ENCODE measurements around the gene ULK1.
A peak's percentile ranks its signal among the peaks of the same experiment; 100 is the strongest.

ULK1 gene

DNA sequence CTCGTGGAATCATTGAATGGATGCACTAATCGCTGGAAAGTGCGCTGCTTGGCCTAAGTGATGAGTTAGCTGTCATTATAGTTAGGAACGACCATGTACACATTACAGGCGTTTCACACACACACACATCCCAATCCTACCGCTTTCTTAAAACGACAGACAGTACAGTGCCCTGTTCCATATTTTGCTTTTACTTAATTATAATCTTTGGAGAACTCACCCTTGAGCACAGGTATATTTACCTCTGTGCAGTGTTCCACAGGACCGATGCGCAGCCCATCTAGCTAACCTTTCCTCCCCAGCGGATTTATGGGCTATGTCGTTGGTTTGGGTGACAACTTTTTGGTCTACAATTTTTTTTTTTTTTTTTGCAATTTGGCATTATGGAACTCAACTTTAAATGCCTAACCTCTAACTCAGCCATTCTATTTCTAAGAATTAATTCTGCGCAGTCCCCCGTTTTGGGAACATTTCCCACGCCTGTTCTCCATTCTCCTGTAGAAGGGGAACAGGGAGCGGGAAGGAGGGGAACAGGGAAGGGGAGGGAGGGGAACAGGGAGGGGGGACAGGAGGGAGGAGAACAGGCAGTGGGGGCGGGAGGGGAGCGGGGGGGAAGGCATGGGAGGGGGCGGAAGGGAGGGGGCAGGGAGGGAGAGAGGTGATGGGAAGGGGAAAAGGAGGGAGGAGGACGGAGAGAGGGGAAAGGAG is 663 bp upstream of the ULK1 start:
- DNase-seq, result no peak

DNA sequence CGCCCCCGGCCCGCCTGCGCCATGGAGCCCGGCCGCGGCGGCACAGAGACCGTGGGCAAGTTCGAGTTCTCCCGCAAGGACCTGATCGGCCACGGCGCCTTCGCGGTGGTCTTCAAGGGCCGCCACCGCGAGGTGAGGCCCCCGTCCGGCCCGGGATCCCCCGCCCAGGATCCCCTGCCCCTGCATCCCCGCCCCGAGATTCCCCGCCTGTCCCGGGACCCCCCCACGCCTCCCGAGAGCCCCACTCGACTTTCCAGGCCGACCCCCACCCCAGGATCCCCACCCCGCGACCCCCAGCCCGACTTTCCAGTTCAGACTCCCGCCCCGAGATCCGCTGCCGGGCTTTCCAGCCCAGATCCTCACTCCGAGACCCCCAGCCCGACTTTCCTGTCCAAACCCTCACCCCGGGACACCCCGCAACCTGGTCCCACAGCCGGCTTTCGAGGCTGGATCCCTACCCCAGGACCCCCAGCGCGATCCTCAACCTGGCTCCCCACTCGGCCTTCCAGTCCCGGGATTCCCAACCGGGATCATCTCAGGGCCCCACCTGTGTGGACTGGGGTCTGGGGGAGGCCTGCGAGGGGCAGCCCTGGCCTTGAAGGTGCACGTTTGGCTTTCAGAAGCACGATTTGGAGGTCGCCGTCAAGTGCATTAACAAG is 688 bp downstream of the ULK1 start:
- no peak for DNase-seq

DNA sequence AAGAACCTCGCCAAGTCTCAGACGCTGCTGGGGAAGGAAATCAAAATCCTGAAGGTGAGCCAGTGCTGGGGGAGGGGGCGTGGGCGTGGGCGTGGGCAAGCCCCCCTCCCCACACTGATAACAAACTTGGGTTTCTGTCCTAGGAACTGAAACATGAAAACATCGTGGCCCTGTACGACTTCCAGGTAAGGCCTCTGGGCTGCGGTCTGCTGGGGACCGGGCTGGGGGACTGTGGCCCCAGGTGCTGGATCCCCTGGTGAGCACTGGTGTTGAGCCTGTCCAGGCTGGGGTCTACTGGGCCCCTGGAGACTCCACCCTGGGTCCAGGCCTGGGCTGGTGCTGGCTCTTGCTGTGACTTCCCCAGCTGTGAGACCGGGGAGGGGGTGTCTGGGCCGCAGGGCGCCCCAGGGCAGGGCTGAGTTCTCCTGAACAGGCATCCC is 1.2 kb downstream of the ULK1 start:
- DNase-seq, result peak; percentile 10 to 18

DNA sequence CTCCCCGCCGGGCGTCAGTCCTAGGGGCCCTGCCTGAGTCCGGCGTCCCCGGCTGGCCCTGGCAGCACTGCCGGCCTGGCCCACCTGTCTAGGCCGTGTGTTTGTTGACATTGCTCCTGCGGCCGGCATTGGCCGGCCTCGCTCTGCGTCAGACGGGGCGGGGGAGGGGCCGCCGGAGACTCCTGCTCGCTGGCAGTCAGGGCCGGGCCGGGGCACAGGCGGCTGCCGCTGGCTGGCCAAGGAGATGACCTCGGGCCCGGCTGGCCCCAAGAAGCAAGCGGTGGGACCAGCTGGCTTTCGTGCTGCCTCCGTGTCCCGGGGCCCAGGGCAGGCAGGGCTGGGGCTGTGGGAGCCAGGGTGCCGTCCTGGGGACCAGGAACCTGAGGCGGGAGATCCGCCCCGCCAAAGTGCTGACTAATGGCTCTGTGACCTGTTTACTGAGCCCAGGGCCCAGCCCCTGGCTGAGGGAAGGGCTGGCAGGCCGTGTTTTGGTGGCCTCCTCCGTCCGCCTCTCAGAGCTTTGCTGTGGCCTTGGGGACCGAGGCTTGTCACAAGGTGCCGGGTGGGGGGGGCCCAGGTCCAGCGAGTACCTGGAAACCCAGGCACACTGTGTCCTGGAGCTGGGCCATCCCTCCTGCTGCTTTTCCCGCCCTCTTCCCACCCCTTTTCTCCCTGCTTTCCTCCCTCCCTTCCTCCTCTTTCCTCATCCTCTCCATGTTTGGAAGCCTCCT is 1.8 kb downstream of the ULK1 start:
- DNase-seq, result peak; percentile 56

DNA sequence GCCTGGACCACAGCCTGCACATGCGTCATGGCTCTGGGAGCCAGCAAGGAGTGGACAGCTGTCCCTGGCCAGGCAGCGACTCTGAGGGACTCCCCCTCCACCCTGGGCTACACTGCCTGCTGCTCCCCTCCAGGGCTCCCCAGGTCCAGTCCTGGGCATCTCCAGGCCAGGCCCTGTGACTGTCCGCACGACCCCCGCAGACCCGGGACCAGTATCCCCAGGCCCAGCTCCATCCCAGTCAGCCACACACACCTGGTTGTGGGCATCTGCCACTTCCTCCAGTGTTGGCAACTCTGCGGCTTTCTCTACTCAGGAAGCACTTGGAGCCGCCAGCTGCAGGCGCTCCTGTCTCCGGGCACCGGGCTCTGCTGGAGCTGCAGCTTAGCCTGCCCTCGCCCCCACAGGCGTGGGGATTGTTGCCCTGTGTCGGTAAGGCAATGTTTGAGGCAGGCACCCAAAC is 2.4 kb downstream of the ULK1 start:
- DNase-seq, result no peak

DNA sequence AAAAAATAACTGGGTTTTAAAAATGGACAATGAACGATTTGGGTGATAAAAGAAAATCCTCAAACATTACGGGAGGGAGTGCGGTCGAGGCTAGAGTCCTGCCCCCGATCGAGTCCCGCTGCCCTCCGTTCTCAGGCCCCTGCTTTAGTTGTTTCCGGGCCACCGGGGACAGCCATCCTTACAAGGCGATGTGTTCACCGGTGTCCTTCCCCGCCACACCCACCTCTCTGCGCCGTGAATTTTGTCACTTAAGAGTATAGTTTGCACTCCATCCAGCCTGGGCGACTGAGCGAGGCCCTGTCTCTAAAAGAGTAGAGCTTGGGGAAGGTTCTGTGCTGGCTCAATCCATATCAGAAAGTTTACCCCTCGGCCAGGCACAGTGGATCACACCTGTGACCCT is 2.9 kb downstream of the ULK1 start:
- no peak for DNase-seq

DNA sequence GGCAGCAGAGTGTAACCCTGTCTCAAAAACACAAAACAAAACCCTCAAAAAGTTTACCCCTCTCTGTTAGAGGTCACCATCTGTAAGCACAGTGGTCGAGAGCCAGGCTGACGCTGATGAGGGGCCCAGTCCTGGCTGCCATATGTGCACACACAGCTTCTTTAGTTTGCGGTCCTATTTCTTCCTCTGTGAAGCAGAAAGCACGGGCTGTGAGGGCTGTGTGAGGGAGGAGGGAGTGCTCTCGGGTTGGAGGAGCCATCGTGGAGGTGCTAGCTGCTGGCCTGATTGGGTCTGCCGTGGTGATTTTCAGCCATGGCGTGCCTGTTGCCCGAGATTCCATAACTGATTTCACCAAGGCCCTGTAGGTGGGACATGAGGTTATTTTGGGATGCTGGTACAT is 3.5 kb downstream of the ULK1 start:
- DNase-seq, result no peak

DNA sequence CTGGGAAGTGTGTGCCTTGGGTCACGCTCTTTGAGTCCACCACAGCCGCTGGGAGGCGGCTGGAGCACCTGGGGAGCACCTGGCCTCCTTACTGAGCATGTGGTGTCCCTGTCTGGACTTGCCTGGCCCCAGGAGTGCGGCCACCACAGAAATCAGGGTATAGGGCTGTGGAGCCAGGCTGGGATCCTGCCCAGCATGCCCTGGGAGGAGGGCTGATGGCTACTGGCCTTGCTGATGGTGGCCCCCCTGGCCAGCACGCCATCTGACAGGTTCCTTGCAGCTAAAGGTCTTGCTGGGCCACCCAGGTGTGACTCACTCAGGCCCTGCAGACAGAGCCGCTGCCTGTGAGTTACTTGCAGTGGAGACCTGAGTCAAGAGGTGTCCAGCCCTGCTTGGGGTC is 6.0 kb downstream of the ULK1 start:
- no peak for DNase-seq

DNA sequence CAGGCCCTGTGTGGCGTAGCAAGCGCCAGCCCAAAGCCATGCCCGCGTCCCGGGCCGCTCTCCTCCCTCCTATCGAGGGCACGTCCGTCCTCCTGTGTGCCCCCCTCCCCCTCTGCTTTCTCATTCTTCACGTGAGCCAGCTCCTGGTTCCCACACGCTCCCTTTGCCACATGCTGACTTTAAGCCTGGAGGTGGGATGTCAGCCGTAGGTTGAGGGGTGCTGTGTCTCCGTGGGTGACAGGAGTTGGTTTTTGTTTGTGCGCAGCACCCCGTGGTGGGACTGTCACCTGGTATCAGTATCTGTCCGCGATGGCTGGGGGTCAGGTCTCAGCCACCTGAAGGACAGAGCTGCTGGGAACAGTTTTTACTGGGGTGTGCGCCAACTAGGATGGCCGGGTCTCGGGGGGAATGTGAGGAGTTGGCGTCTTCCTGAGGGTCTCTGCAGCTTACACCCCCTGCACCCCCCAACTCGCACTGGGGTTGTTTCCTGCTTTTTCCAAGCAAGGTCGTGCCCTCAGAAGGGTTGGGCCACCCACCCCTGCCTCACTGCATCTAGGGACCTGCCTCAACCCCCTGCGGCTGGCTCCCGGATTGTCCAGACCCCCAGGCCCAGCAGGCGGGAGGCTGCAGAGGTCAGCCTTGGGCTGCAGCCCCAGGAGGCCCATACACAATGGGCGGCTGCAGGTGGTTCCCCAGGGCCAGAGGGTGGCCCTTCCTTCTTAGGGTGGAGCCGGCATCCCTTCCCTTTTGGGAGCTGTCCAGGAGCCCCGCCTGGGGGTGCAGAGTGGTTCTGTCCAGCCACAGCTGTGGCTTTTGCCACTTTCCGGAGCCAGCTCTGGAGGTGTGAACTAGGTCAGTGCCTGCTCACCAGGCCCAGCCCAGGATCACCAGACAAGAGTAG is 7.3 kb downstream of the ULK1 start:
- DNase-seq, result no peak

DNA sequence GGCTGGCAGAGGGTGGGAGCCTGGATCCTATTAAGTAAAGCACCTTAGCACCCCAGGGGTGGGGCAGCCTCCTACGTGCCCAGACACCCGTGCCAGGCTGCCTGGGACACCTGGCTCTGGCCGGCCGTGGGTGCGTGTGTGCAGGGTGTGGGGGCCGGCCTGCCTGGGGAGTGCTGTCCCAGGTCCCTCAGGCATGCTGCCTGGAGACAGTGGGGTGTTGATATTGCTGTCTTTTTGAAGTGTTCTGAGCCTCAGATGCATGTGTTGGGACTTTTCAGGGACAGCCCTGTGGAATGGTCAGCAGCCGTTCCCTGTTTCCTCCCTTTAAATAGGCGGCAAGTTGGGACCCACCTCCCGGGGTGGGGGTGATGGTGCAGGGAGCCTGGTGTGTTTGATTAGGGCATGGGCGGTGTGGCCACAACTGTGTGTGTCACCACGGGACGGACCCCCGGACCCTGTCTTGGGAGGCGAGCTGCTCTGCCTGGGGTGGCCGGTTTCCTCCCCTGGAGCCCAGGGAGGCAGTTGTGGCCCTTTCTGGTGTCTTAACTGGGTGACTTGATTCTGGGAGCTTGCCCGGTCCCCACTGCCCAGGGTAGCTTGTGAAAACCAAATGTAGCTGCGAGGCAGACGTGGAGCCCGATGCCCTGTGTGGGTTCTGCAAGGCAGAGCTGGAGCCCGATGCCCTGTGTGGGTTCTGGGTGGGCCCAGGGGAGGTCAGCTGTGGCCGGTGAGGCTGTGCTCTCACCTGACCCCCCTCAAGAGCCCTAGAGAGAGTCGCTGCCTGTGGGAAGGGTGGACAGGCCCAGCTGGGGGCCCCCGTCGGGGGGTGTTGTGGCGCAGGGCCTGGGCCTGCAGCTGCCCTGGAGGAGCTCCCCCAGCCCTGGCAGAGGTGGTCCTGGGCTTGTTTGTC is 8.2 kb downstream of the ULK1 start:
- DNase-seq, result no peak

DNA sequence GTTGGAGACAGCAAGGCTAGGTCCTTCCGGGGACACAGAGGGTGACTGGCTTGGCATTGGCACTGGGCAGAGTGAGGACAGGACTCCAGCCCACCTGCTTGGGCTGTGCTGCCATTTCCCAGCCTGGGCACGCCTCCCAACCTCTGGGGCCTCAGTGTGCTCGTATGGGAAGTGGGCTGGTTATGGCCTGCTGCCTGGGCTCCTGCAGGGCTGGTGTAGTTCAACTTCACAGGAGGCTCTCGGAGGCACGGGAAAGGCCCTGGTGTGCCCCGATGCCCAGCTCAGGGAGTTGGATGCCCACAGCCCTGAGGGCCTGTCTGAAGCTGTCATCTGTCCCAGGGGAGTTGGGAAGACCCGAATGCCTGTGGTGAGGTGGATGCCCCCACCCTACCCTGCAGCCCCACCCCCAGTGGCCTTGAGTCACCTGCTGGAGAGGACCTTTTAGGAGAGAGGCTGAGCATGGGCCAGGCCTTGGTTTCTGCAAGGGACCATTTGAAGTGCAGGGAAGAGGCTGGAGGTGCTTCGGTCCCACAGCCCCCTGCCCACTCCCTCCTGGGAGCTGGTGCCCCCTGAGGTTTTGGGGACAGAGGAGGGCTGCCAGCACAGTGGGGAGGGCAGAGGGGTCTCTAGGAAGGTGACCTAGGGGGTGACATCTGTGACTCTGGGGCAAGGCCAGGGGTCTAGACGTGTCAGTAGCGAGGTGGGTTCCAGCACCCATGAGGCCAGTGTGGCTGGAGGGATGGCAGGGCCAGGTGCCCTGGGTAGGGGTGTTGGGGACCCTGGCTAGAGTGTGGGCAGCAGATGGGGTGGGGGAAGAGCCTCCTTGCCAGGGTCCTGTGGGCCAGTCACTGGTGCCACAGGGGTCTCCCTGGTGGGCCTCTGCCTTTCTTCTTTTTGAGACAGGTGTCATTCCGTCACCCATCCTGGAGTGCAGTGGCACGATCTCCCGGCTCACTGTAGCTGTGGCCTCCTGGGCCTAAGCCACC is 9.1 kb downstream of the ULK1 start:
- no peak for DNase-seq

DNA sequence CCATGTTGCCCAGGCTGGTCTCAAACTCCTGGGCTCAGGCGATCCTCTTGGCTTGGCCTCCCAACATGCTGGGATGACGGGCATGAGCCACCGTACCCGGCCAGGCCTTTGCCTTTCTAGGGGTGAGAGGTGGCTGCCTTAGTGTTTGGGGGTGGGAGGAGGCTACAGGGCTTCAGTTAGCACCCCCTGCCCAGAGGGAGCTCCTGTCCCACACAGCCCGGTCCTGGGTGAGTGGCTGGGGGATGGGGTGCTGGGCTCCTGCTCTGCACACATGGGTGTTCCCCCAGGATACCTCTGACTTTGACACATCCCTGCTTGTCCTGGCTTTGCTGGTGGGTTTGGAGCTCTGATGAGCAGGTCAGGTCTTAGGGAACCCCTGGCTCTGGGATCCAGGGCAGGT is 9.9 kb downstream of the ULK1 start:
- DNase-seq, result no peak

DNA sequence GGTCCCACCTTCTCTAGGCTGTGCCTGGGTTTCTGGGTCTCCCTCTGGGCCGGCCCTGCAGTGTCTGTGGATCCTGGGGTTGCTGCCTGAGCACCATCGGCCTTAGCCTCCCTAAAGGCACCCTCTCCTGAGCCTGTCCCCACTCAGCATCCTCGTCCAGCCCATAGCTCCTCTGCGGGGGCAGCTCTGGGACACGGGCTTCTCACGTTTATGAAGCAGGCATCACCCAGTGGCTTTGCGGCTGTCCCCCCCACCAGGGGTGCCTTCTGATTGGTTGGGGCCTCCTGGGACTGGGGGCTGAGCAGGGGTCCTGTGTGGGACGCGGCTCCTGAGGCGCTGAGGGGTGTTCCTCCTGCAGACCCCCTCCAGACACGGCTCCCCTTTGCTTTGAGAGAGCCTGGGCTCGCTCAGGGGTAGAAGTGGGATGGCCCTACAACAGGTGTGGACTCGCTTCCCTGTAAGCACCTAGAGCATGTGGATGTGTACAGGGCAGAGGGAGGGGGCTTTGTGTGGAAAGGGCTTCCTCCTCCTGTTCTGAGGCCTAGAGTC is 10.7 kb downstream of the ULK1 start:
- no peak for DNase-seq

DNA sequence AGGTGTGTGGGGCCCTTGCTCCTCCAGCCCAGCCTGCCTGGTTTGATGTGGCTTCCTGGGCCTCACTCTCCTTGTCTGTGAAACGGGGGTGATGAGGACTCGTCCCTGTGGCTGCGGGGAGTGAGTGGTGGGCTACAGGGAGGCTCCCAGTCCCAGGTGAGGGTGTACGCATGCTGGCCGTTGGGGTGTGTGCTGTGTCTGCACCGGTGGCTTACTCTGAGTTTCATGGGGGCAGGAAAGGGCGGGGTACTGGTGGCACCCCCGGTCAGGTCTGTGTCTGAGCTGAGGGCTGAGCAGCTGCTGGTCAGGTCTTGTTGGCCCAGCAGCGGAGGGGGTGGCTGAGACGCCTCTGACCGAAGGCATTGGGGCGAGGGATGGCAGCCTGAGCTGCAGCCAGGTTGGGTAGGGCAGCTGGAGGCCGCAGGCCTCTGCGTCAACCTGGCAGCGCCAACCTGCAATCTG is 11.2 kb downstream of the ULK1 start:
- DNase-seq, result no peak

DNA sequence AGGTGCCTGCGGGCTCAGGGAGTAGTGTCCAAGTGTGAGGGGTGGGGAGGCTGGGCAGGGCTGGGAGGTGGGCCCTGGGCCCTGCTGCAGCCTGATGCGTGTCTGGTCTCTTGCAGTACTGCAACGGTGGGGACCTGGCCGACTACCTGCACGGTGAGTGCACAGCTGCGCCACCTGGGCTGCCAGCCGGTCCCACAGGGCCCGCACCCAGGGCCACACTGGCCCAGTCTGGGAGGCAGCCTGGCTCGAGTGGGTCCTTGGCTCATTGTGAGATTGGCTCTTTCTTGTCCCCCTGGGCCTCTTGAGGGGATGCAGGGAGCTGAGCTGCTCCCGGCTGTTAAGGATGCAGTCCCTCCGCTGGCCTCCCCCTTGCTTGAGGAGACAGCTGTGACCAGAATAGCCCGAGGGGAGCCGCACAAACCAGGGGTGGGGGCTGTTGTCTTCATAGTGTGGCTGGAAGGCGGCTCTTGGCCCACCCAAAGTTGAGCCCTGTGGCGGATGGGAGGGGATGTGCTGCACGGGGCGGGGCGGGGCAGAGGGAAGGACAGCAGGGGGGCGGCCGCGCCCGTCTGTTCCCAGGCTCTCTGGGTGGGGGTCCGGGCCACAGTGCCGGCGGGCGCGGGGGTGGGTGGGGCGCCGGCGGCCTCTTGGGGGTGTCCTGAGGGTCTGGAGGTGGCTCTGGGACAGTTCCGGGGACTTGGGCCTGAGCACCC is 13.1 kb downstream of the ULK1 start:
- DNase-seq, result no peak

DNA sequence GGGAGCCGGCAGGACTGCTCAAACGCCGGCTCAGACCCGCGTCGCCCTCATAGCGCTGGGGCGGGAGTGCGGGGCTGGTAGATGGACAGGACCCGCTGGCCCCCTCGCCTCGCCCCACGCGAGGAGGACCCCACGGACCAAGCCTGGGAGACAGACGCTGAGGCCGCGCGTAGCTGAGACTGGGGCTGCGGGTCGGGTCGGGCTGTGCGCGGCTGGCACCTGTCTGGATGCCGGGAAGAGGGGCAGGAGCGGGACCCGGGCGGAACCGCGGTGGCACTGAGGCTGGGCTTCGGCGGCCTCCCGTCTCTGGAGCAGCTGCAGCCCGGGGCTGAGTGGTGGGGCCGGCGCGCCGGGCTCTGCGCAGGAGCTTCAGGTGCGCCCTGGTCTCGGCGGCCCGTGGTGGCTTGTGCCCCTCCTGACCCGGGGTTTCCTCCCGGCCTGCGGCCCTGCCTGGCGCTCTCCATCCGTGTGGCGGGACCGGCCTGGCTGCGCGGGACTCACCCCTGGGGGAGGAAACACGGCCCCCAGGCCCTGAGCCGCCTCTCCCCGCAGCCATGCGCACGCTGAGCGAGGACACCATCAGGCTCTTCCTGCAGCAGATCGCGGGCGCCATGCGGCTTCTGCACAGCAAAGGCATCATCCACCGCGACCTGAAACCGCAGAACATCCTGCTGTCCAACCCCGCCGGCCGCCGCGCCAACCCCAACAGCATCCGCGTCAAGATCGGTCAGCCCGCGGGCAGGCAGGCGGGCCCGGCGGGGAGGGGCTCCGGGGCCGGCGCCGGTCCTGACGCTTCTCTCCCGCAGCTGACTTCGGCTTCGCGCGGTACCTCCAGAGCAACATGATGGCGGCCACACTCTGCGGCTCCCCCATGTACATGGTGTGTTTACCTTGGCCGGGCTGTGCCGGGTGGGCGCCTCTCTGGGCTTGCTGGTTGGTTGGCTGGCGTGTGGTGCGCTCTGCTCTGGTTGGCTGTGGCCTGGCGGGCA is 14.0 kb downstream of the ULK1 start:
- DNase-seq, result no peak

DNA sequence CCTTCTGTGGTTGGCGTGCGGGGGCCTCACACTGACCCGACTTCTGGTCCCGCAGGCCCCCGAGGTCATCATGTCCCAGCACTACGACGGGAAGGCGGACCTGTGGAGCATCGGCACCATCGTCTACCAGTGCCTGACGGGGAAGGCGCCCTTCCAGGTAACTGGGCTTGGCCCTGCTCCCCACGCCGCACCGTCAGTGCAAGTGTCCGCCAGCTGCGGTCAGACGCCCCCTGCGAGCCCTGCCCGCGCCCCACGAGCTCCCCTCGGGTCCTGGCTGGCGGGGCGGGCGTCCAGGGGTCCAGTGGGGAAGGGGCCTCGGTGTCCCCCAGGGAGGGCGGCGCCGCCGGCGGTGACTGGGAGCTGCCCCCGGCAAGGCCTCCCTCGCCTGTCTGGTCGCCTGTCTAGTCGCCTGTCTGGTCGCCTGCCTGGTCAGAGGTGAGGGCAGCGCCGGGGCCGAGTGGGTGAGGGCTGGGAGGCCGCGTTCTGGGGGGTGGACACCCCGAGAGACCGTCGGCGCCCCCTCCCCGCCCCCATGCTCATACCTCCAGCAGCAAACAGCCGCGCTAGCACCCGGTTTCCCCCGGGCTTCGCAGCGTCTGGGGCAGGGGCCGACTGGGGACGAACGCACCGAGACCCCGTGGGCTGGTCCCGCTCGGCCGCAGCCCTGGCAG is 14.8 kb downstream of the ULK1 start:
- no peak for DNase-seq
